Measurements from ENCODE around the gene TAL1. TPM values are rescaled to one million over a fixed set of nuclear protein-coding genes. Genes with fewer than 3 reads are reported as not detected.

TAL1 gene
- total and polyA plus RNA-seq, 10 of the 15 experiments (the other 5 are each of a cell fraction or from before 2014, with no cell fraction given), result 0.05 TPM; not detected in 9

- H3K27ac ChIP-seq (ENCODE audit: control insufficient read depth, insufficient read depth), result no peak overlapping the region
- no peaks in the 10 kb centered on the region for H3K27me3 ChIP-seq (replicated peaks in 1 of 2; ENCODE audit: control insufficient read depth in 2 of 2, insufficient read depth in 2 of 2, low read length in 1 of 2)
- ChIA-PET SMC1A (ENCODE audit: uncharacterized antibody, unreplicated experiment) (interaction anchor here (0.7 to 3.5 kb wide), 15 partner anchors 11 to 443 kb away, joined by 3 to 20 read pairs (median 4); partner anchors contain the start of gene STIL), POLR2A (interaction anchor here (0.6 to 1.3 kb wide), 3 partner anchors 36 to 71 kb away, joined by 3 to 6 read pairs (median 3); partner anchors contain the start of gene CMPK1), RAD21 (ENCODE audit: unreplicated experiment) (interaction anchor here (0.9 to 3.9 kb wide), 8 partner anchors 10 to 161 kb away, joined by 3 to 22 read pairs (median 4); partner anchors contain the start of gene PDZK1IP1), CTCF (interaction anchor here (0.7 to 3.8 kb wide), 36 partner anchors 9 to 616 kb away, joined by 3 to 70 read pairs (median 5); partner anchors contain the start of genes PDZK1IP1 and STIL)
- no peaks in the 10 kb centered on the region for H3K9me3 ChIP-seq (replicated peaks; ENCODE audit: control insufficient read depth, insufficient read depth, low read length)
- no peaks in the 10 kb centered on the region for H3K4me1 ChIP-seq (ENCODE audit: control insufficient read depth, insufficient read depth, low read length)
- H4K20me1 ChIP-seq (ENCODE audit: control insufficient read depth, insufficient read depth), result no peaks in the 10 kb centered on the region
- TF ChIP-seq SMC3 (IDR thresholded peaks at IDR 0.05; ENCODE audit: borderline replicate concordance, low read length) (peak; percentile 51; the same call in 1 of the 2 replicates), BHLHE40 (IDR thresholded peaks at IDR 0.05; ENCODE audit: borderline replicate concordance in 1 of 2, low read depth in 2 of 2, low read length in 1 of 2) (no peak), RAD21 (IDR thresholded peaks at IDR 0.05; ENCODE audit: insufficient read depth, low read depth, low read length) (peak; percentile 48), E2F4 (IDR thresholded peaks at IDR 0.05; ENCODE audit: low read depth, low read length) (no peak)
- TF ChIP-seq, protein P1, sequence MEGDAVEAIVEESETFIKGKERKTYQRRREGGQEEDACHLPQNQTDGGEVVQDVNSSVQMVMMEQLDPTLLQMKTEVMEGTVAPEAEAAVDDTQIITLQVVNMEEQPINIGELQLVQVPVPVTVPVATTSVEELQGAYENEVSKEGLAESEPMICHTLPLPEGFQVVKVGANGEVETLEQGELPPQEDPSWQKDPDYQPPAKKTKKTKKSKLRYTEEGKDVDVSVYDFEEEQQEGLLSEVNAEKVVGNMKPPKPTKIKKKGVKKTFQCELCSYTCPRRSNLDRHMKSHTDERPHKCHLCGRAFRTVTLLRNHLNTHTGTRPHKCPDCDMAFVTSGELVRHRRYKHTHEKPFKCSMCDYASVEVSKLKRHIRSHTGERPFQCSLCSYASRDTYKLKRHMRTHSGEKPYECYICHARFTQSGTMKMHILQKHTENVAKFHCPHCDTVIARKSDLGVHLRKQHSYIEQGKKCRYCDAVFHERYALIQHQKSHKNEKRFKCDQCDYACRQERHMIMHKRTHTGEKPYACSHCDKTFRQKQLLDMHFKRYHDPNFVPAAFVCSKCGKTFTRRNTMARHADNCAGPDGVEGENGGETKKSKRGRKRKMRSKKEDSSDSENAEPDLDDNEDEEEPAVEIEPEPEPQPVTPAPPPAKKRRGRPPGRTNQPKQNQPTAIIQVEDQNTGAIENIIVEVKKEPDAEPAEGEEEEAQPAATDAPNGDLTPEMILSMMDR (IDR thresholded peaks at IDR 0.05 in 2 of 3, conservative IDR thresholded peaks at IDR 0.05 in 1 of 3; ENCODE audit: control insufficient read depth in 2 of 3, extremely low read depth in 1 of 3, insufficient read depth in 1 of 3, low read depth in 3 of 3, low read length in 3 of 3), result peak; percentile 50 to 70 (median 59)
- DNase-seq (ENCODE audit: low read depth, low spot score), result no peak
- intact Hi-C loops (cut with micrococcal nuclease; ENCODE audit: unreplicated experiment), result loop anchor here (1.0 to 2.0 kb wide), 2 partner anchors 70 to 84 kb away; no protein-coding TSS in a partner anchor
- H3K4me2 ChIP-seq (ENCODE audit: control insufficient read depth, insufficient read depth), result no peak overlapping the region
- in situ Hi-C loops (cut with MboI), result no loop called here
- no peak overlapping the region for H3K4me3 ChIP-seq
- peak; percentile 62 for FAIRE-seq
- peak; percentile 81 for ATAC-seq
- H3K9ac ChIP-seq (ENCODE audit: control insufficient read depth, insufficient read depth, low read length), result no peak overlapping the region
- H3K36me3 ChIP-seq (ENCODE audit: control insufficient read depth in 2 of 2, insufficient read depth in 2 of 2, low read length in 1 of 2), result peaks cover 3 to 12% of the 10 kb centered on the region in 2 experiments
- no peaks in the 10 kb centered on the region for H3K79me2 ChIP-seq (ENCODE audit: control insufficient read depth, insufficient read depth, low read length)
- WGBS (ENCODE audit: insufficient coverage, insufficient replicate concordance, low lambda C conversion rate, missing lambda C conversion rate), result 100% methylated on average over 1 of the region's 1 CpG
- H2AFZ ChIP-seq (ENCODE audit: control insufficient read depth, low read depth, low read length), result no peak overlapping the region
- BruUV-seq (replicated peaks), result no TSS peak
Observed at GRCh38 chr1:47262787-47263413, 30.9 kb upstream of the TAL1 start.

Measured in GM12878 (cell line).